ENCODE data around the gene PCK2. TPM values are rescaled to one million over a fixed set of nuclear protein-coding genes. Genes with fewer than 3 reads are reported as not detected.

The PCK2 gene
- total and polyA plus RNA-seq, 2 of the 13 experiments (the other 11 are each of a cell fraction or from before 2014, with no cell fraction given), result 129 to 272 TPM

- TF ChIP-seq CEBPZ (IDR thresholded peaks at IDR 0.05; ENCODE audit: low read length) (no peak), RFXAP (CRISPR knock-in tag; IDR thresholded peaks at IDR 0.05; ENCODE audit: borderline replicate concordance) (0 out of 2 replicates have a peak, but pooled peaks have one; percentile 32), ZNF484 (CRISPR knock-in tag; IDR thresholded peaks at IDR 0.05; ENCODE audit: borderline replicate concordance, low read depth) (no peak), ZNF737 (CRISPR knock-in tag; IDR thresholded peaks at IDR 0.05; ENCODE audit: borderline replicate concordance) (0 out of 2 replicates have a peak, but pooled peaks have one; percentile 17), MEF2D (CRISPR knock-in tag; IDR thresholded peaks at IDR 0.05) (no peak), MAFF (IDR thresholded peaks at IDR 0.05; ENCODE audit: low read depth, low read length) (no peak), ZNF326 (CRISPR knock-in tag; IDR thresholded peaks at IDR 0.05; ENCODE audit: borderline replicate concordance) (no peak), ZBTB40 (IDR thresholded peaks at IDR 0.05) (no peak), ZBTB40 (CRISPR knock-in tag; IDR thresholded peaks at IDR 0.05) (peak; percentile 64; the same call in 1 of the 2 replicates), ZNF143 (CRISPR knock-in tag; IDR thresholded peaks at IDR 0.05) (0 out of 2 replicates have a peak, but pooled peaks have one; percentile 7), PAWR (CRISPR knock-in tag; IDR thresholded peaks at IDR 0.05; ENCODE audit: borderline replicate concordance) (peak; percentile 65; the same call in 1 of the 2 replicates)
Observed at GRCh38 chr14:24074625-24075484, 19.3 kb upstream of the PCK2 start (continued).
